ENCODE results near the gene NUDT16L1. TPM values are rescaled to one million over a fixed set of nuclear protein-coding genes. Genes with fewer than 3 reads are reported as not detected.

Gene NUDT16L1
- total RNA-seq, 2 experiments from 2014 or later, result 14.9 to 15.9 TPM

DNA sequence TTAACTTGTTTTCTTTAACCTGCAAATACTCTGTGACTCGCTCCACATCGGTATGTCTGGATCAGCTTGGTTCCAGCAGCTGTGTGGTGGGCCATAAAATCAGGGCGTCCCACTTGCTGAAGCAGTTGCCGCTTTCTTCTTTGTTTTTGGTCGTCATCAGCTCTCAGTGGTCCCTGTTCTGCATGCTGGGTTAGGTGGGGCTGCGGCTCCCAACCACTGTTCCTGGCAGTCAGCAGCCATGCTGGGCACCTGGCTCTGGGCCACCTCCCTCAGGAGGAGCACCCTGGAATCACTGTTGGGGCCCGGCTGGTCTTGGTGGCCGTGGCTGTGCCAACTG, 45.8 kb upstream of the NUDT16L1 start:
- Histone ChIP-seq H3K27ac (ENCODE audit: low read depth, low read length, poor library complexity, severe bottlenecking) (no peak overlapping the region), H3K9me2 (ENCODE audit: insufficient read depth, low read length) (no peaks in the 10 kb centered on the region), H3K9me3 (ENCODE audit: low read length) (no peaks in the 10 kb centered on the region), H3K36me3 (ENCODE audit: insufficient read depth, low read length) (peaks cover 10% of the 10 kb centered on the region), H4K20me1 (ENCODE audit: insufficient read depth, low read length) (no peaks in the 10 kb centered on the region), H3K4me1 (ENCODE audit: insufficient read depth, low read length, poor library complexity, severe bottlenecking) (no peaks in the 10 kb centered on the region), H3K4me2 (ENCODE audit: low read length) (no peak overlapping the region), H3K79me2 (ENCODE audit: insufficient read depth, low read depth, low read length) (no peaks in the 10 kb centered on the region), H2AFZ (ENCODE audit: low read length) (no peak overlapping the region), H3K4me3 (ENCODE audit: low read depth, low read length, poor library complexity, severe bottlenecking) (no peak overlapping the region)
- ChIA-PET CTCF (ENCODE audit: unreplicated experiment) (no interaction called here), POLR2A (no interaction called here)
- TF ChIP-seq, protein P1, sequence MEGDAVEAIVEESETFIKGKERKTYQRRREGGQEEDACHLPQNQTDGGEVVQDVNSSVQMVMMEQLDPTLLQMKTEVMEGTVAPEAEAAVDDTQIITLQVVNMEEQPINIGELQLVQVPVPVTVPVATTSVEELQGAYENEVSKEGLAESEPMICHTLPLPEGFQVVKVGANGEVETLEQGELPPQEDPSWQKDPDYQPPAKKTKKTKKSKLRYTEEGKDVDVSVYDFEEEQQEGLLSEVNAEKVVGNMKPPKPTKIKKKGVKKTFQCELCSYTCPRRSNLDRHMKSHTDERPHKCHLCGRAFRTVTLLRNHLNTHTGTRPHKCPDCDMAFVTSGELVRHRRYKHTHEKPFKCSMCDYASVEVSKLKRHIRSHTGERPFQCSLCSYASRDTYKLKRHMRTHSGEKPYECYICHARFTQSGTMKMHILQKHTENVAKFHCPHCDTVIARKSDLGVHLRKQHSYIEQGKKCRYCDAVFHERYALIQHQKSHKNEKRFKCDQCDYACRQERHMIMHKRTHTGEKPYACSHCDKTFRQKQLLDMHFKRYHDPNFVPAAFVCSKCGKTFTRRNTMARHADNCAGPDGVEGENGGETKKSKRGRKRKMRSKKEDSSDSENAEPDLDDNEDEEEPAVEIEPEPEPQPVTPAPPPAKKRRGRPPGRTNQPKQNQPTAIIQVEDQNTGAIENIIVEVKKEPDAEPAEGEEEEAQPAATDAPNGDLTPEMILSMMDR (conservative IDR thresholded peaks at IDR 0.05; ENCODE audit: low read length), result no peak
- TF ChIP-seq EZH2phosphoT487 (IDR thresholded peaks at IDR 0.05; ENCODE audit: borderline replicate concordance, low read depth, low read length), result no peak
- BruUV-seq (replicated peaks), result no TSS peak
- DNase-seq (ENCODE audit: low spot score), result no peak
- intact Hi-C loops (cut with micrococcal nuclease; ENCODE audit: unreplicated experiment), result no loop called here

DNA sequence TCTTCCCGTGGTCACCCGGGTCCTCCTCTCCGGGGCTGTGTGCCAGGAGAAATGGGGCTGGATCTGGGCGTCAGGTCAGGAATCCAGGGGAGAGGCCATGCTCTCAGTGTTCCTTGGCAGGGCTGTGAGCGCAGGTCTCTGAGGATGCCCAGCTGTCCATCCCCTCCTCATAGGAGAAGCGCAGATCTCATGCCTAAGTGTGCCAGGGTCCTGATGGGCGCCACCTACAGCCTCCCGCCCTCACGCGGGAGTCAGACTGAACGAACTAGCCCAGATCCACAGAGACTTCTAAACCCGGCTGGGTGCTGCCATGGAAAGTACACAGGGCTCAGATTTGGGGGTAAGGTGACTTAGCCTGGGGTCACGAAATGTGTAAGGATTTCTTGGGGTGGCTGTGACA, 44.4 kb upstream of the NUDT16L1 start:
- BruUV-seq (replicated peaks), result no TSS peak
- Histone ChIP-seq H3K9me2 (ENCODE audit: insufficient read depth, low read length) (no peaks in the 10 kb centered on the region), H3K9me3 (ENCODE audit: low read length) (no peaks in the 10 kb centered on the region), H3K27ac (ENCODE audit: low read depth, low read length, poor library complexity, severe bottlenecking) (no peak overlapping the region), H3K4me1 (ENCODE audit: insufficient read depth, low read length, poor library complexity, severe bottlenecking) (no peaks in the 10 kb centered on the region), H3K4me3 (ENCODE audit: low read depth, low read length, poor library complexity, severe bottlenecking) (no peak overlapping the region), H3K79me2 (ENCODE audit: insufficient read depth, low read depth, low read length) (no peaks in the 10 kb centered on the region), H4K20me1 (ENCODE audit: insufficient read depth, low read length) (no peaks in the 10 kb centered on the region), H3K36me3 (ENCODE audit: insufficient read depth, low read length) (peaks cover 9% of the 10 kb centered on the region), H2AFZ (ENCODE audit: low read length) (no peak overlapping the region), H3K4me2 (ENCODE audit: low read length) (no peak overlapping the region)
- intact Hi-C loops (cut with micrococcal nuclease; ENCODE audit: unreplicated experiment), result no loop called here
- DNase-seq (ENCODE audit: low spot score), result no peak
- CTCF ChIA-PET (ENCODE audit: unreplicated experiment), result no interaction called here
- POLR2A ChIA-PET, result no interaction called here
- TF ChIP-seq, protein P1 (conservative IDR thresholded peaks at IDR 0.05; ENCODE audit: low read length), result 0 out of 2 replicates have a peak, but pooled peaks have one; percentile 15
- TF ChIP-seq EZH2phosphoT487 (IDR thresholded peaks at IDR 0.05; ENCODE audit: borderline replicate concordance, low read depth, low read length), result no peak

DNA sequence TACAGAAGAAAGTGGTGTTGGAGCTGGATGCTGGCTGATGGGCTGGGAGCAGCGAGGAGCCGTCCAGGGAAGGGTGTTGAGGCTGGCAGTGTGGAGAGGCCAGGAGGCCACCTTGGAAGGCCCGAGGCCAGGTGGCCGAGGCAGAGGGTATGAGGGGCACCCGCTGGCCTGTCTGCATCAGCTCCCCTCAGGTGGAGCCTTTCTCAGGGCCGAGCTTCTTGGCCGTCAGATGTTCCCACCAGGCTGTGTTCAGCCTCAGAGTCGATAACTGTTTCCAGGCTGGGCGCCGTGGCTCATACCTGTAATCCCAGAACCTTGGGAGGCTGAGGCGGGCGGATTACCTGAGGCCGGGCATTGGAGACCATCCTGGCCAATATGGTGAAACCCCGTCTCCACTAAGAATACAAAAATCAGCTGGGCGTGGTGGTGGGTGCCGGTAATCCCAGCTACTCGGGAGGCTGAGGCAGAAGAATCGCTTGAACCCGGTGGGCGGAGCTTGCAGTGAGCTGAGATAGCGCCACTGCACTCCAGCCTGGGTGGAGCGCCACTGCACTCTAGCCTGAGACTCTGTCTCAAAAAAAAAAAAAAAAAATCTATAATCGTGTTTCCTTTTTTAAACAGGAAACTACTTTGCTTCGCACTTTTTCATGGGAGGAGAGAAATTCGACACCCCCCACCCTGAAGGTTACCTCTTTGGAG, 43.5 kb upstream of the NUDT16L1 start:
- H3K9me3 ChIP-seq (ENCODE audit: low read length), result no peaks in the 10 kb centered on the region
- TF ChIP-seq, protein P1 (conservative IDR thresholded peaks at IDR 0.05; ENCODE audit: low read length), result no peak
- H3K79me2 ChIP-seq (ENCODE audit: insufficient read depth, low read depth, low read length), result no peaks in the 10 kb centered on the region
- ChIA-PET POLR2A (no interaction called here), CTCF (ENCODE audit: unreplicated experiment) (interaction anchor here (0.5 kb wide), 1 partner anchor 26 kb away, joined by 3 read pairs; no protein-coding TSS in a partner anchor)
- H3K27ac ChIP-seq (ENCODE audit: low read depth, low read length, poor library complexity, severe bottlenecking), result no peak overlapping the region
- no TSS peak for BruUV-seq (replicated peaks)
- no peaks in the 10 kb centered on the region for H3K9me2 ChIP-seq (ENCODE audit: insufficient read depth, low read length)
- H3K4me2 ChIP-seq (ENCODE audit: low read length), result no peak overlapping the region
- peaks cover 12% of the 10 kb centered on the region; the same call in 1 of the 2 replicates for H3K36me3 ChIP-seq (ENCODE audit: insufficient read depth, low read length)
- H3K4me1 ChIP-seq (ENCODE audit: insufficient read depth, low read length, poor library complexity, severe bottlenecking), result no peaks in the 10 kb centered on the region
- no peaks in the 10 kb centered on the region for H4K20me1 ChIP-seq (ENCODE audit: insufficient read depth, low read length)
- H2AFZ ChIP-seq (ENCODE audit: low read length), result no peak overlapping the region
- no peak for DNase-seq (ENCODE audit: low spot score)
- no peak overlapping the region for H3K4me3 ChIP-seq (ENCODE audit: low read depth, low read length, poor library complexity, severe bottlenecking)
- intact Hi-C loops (cut with micrococcal nuclease; ENCODE audit: unreplicated experiment), result no loop called here
